Measurements from ENCODE around the gene KLK10. TPM values are rescaled to one million over a fixed set of nuclear protein-coding genes. Genes with fewer than 3 reads are reported as not detected.

KLK10 gene
- total RNA-seq, 4 donors from 2014 or later = 0.22 to 3.1 (median 1.4) TPM; not detected in 1

GRCh38 chr19:51063664-51064063 lies 44.2 kb upstream of the KLK10 start:
- 73 to 82% methylated on average over 7 of the region's 7 CpGs for WGBS, 2 donors
- Histone ChIP-seq H3K9me3 (no peaks in the 10 kb centered on the region), H3K27ac (no peak overlapping the region), H3K4me1 (peaks cover 0 to 14% (median 0%) of the 10 kb centered on the region in 4 donors), H3K27me3 (peaks cover 0 to 25% of the 10 kb centered on the region in 2 donors), H3K36me3 (no peaks in the 10 kb centered on the region), H3K4me3 (no peak overlapping the region)
- DNase-seq (ENCODE audit: low spot score in 2 of 2) = no peak
- no peak for TF ChIP-seq POLR2A (IDR thresholded peaks at IDR 0.05)
- no peak for TF ChIP-seq EP300 (IDR thresholded peaks at IDR 0.05)
- no peak for TF ChIP-seq CTCF (IDR thresholded peaks at IDR 0.05)

- peaks cover 0 to 14% (median 0%) of the 10 kb centered on the region in 4 donors for H3K4me1 ChIP-seq
- H3K27ac ChIP-seq = no peak overlapping the region
- DNase-seq (ENCODE audit: low spot score in 2 of 2) = no peak
- H3K36me3 ChIP-seq = no peaks in the 10 kb centered on the region
- peaks cover 0 to 24% of the 10 kb centered on the region in 2 donors for H3K27me3 ChIP-seq
- H3K9me3 ChIP-seq = no peaks in the 10 kb centered on the region
- TF ChIP-seq EP300 (IDR thresholded peaks at IDR 0.05) = no peak
- TF ChIP-seq POLR2A (IDR thresholded peaks at IDR 0.05) = no peak
- no peak for TF ChIP-seq CTCF (IDR thresholded peaks at IDR 0.05)
- WGBS, 2 donors = 0 to 2% methylated on average over 1 of the region's 1 CpG
- H3K4me3 ChIP-seq = no peak overlapping the region
These were observed 41.5 kb upstream of the KLK10 start for GRCh38 chr19:51060973-51061372.

- no peak for TF ChIP-seq POLR2A (IDR thresholded peaks at IDR 0.05)
- no peak for TF ChIP-seq CTCF (IDR thresholded peaks at IDR 0.05)
- TF ChIP-seq EP300 (IDR thresholded peaks at IDR 0.05) = no peak
These were observed 40.8 kb upstream of the KLK10 start for GRCh38 chr19:51060336-51060735.

GRCh38 chr19:51059715-51060114 lies 40.2 kb upstream of the KLK10 start:
- no peak overlapping the region for H3K27ac ChIP-seq
- no peak for DNase-seq (ENCODE audit: low spot score in 2 of 2)
- H3K36me3 ChIP-seq = no peaks in the 10 kb centered on the region
- no peaks in the 10 kb centered on the region for H3K9me3 ChIP-seq
- peaks cover 0 to 3% (median 0%) of the 10 kb centered on the region in 4 donors for H3K4me1 ChIP-seq
- H3K27me3 ChIP-seq = peaks cover 0 to 11% of the 10 kb centered on the region in 2 donors
- no peak overlapping the region for H3K4me3 ChIP-seq
- WGBS, 2 donors = 74 to 84% methylated on average over 6 to 7 of the region's 7 CpGs
- TF ChIP-seq EP300 (IDR thresholded peaks at IDR 0.05) (no peak), CTCF (IDR thresholded peaks at IDR 0.05) (no peak), POLR2A (IDR thresholded peaks at IDR 0.05) (no peak)

More at GRCh38 chr19:51060336-51060735, 40.8 kb upstream of the KLK10 start:
- Histone ChIP-seq H3K4me1 (peaks cover 0 to 9% (median 0%) of the 10 kb centered on the region in 4 donors), H3K27me3 (peaks cover 0 to 18% of the 10 kb centered on the region in 2 donors), H3K9me3 (no peaks in the 10 kb centered on the region), H3K4me3 (no peak overlapping the region), H3K36me3 (no peaks in the 10 kb centered on the region), H3K27ac (no peak overlapping the region)
- 63 to 65% methylated on average over 4 of the region's 4 CpGs for WGBS, 2 donors
- DNase-seq (ENCODE audit: low spot score in 2 of 2) = no peak

- DNase-seq (ENCODE audit: low spot score in 2 of 2) = no peak
- Histone ChIP-seq H3K27me3 (no peaks in the 10 kb centered on the region), H3K4me1 (no peaks in the 10 kb centered on the region), H3K4me3 (no peak overlapping the region), H3K27ac (no peak overlapping the region), H3K36me3 (no peaks in the 10 kb centered on the region), H3K9me3 (no peaks in the 10 kb centered on the region)
- no peak for TF ChIP-seq EP300 (IDR thresholded peaks at IDR 0.05)
- TF ChIP-seq CTCF (IDR thresholded peaks at IDR 0.05) = no peak
- no peak for TF ChIP-seq POLR2A (IDR thresholded peaks at IDR 0.05)
These were observed 36.4 kb upstream of the KLK10 start for GRCh38 chr19:51055866-51056265.
